Memory B cell (primary cell): ENCODE measurements around the gene ANK2.

ENCODE experiments used
- ATAC-seq: fragments of 150-1000 bp; cut with Tn5 transposase; 2 replicates; pipeline ENCODE4 v1.10.0; 2021; ENCODE audit warnings: low read depth, mild to moderate bottlenecking, moderate library complexity
- DNase-seq, 2 donors: peaks; one replicate each; pipeline ENCODE4 v3.0.0; 2022; ENCODE audit warnings: low spot score in 2 of 2
- H3K27ac Mint-ChIP-seq: one replicate; pipeline ENCODE4 v1.8.0; 2022; ENCODE audit warnings: mild to moderate bottlenecking, moderate library complexity, mixed read lengths
- H3K27me3 Mint-ChIP-seq: one replicate; pipeline ENCODE4 v1.8.0; 2022; ENCODE audit warnings: mixed read lengths
- H3K36me3 Mint-ChIP-seq: one replicate; pipeline ENCODE4 v1.8.0; 2022; ENCODE audit warnings: mild to moderate bottlenecking, mixed read lengths
- H3K4me1 Mint-ChIP-seq: one replicate; pipeline ENCODE4 v1.8.0; 2022; ENCODE audit warnings: mixed read lengths
- H3K4me3 Mint-ChIP-seq: one replicate; pipeline ENCODE4 v1.8.0; 2022; ENCODE audit warnings: mild to moderate bottlenecking, moderate library complexity, mixed read lengths
- H3K9me3 Mint-ChIP-seq: one replicate; pipeline ENCODE4 v1.8.0; 2022; ENCODE audit warnings: mixed read lengths

The ANK2 gene

DNA sequence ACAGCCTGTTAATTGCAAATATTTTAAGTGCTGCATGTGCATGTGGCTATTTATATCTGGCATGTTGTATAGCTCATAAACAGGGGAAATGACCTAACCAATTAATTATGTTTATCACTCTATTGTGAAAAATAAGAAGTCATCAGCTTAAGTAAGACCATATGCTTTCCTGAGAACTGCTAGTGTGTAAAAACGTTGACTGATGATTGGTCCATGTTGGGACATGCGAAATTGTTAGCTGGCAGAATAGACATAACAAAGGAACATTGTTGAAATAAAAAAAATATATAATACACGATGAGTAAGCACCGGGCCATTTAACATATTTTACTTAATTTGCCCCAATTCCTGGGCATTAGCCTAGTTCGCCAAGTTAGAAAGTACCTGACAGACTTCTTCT lies 207.5 kb downstream of the ANK2 start:
- ATAC-seq (no peak), DNase-seq (no peak)
- Mint-ChIP-seq H3K4me3 (no peak overlapping the region), H3K27me3 (no peaks in the 10 kb centered on the region), H3K27ac (no peak overlapping the region), H3K4me1 (no peaks in the 10 kb centered on the region), H3K9me3 (no peaks in the 10 kb centered on the region), H3K36me3 (no peaks in the 10 kb centered on the region)

DNA sequence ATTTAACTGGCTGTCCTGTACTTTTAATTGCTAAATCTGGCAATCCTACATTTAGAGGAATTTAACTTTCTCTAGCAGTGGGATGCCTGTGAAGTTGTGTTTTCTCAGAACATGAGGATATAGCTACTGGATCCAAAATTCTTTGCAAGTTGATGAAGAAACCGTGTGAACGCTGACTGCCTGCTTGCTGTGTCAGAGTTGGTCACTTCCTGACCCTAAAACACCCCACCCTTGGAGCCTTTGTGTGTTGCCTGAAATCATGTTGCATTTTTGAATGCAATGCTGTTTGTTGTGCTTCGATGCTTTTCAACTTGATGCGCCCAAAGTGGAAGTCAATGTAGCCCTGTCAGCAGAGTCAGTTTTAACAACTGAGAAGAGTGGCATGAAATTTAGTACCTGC lies 211.2 kb downstream of the ANK2 start:
- H3K36me3 Mint-ChIP-seq = no peaks in the 10 kb centered on the region
- H3K27me3 Mint-ChIP-seq = no peaks in the 10 kb centered on the region
- no peak for ATAC-seq
- no peak overlapping the region for H3K27ac Mint-ChIP-seq
- no peak overlapping the region for H3K4me3 Mint-ChIP-seq
- no peak for DNase-seq
- no peaks in the 10 kb centered on the region for H3K9me3 Mint-ChIP-seq
- no peaks in the 10 kb centered on the region for H3K4me1 Mint-ChIP-seq

DNA sequence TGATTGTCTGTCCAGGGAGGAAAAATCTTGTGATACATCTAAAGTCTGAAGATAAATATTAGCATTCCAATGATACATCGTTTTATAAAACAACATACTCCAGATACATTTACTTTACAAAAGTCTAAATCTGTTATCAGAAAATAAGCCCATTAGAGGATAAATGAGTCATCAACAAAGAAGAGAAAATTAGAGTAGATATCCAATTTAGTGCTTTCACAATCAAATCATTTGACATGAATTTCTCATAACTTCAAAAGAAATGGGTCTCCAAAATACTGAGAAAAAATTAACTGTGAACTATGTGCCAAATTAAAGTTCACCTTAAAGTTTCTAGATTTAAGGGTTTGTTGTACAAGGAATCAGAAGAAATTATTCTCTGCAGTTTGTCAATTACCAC lies 213.8 kb downstream of the ANK2 start:
- no peak for ATAC-seq
- H3K4me1 Mint-ChIP-seq = no peaks in the 10 kb centered on the region
- no peak overlapping the region for H3K4me3 Mint-ChIP-seq
- no peak for DNase-seq
- H3K36me3 Mint-ChIP-seq = no peaks in the 10 kb centered on the region
- H3K9me3 Mint-ChIP-seq = no peaks in the 10 kb centered on the region
- H3K27me3 Mint-ChIP-seq = no peaks in the 10 kb centered on the region
- no peak overlapping the region for H3K27ac Mint-ChIP-seq

DNA sequence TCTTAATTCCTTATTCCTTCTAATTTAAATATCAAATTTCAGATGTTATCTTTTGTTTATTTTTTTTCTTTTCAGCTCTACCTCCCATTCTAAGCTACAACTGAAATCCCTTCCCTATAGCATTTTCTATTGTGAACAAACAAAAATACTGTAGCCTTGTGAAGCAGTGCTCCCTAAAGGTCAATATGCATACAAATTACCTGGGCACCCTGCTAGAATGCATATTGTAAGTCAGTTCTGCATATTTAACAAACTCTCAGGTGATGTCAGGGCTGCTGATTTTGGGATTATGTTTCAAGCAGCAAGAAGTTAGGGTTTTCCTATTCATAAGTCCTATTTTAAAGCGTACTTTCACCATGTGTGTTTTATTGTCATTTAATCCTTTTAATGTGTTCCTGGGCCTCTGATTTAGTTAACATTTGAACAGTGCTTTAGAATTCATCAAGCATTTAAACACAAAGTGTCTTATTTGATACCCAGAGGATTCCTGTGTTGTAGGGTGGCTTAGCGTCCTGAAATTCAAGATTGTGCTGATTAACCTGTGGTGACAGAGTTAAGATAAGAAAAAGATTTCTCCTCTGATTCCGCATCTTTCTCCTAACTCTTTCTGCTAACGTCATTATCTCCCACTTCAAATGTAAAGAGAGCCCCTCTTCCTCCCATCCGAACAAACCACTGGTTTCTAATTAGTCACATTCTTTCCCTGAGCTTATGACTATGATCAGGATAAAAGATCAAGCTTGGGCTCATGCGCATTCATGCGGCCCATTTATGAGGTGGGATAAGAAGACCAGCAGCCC lies 221.3 kb downstream of the ANK2 start:
- H3K9me3 Mint-ChIP-seq = no peaks in the 10 kb centered on the region
- DNase-seq (no peak), ATAC-seq (no peak)
- no peak overlapping the region for H3K27ac Mint-ChIP-seq
- no peaks in the 10 kb centered on the region for H3K36me3 Mint-ChIP-seq
- no peaks in the 10 kb centered on the region for H3K4me1 Mint-ChIP-seq
- no peak overlapping the region for H3K4me3 Mint-ChIP-seq
- H3K27me3 Mint-ChIP-seq = no peaks in the 10 kb centered on the region

DNA sequence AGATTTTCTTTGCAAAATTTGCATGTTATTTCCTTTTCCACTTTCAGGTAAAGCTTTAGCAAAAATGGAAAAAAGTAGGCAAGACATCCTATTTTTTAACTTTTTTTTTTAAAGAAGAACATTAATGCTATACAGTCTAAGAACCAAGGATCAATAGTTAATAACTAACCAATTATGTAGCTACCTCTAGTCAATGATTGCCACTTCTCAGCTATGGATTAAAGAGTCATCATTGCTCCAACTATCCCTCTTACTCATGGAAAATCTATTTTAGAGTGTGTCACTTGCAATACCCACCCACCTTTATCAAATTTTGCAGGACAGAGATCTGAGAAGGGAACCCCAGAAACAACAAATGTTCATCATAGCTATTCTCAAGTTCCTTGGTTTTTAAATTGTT lies 223.1 kb downstream of the ANK2 start:
- no peaks in the 10 kb centered on the region for H3K27me3 Mint-ChIP-seq
- DNase-seq (no peak), ATAC-seq (no peak)
- H3K27ac Mint-ChIP-seq = no peak overlapping the region
- H3K4me3 Mint-ChIP-seq = no peak overlapping the region
- H3K4me1 Mint-ChIP-seq = no peaks in the 10 kb centered on the region
- H3K36me3 Mint-ChIP-seq = no peaks in the 10 kb centered on the region
- no peaks in the 10 kb centered on the region for H3K9me3 Mint-ChIP-seq

DNA sequence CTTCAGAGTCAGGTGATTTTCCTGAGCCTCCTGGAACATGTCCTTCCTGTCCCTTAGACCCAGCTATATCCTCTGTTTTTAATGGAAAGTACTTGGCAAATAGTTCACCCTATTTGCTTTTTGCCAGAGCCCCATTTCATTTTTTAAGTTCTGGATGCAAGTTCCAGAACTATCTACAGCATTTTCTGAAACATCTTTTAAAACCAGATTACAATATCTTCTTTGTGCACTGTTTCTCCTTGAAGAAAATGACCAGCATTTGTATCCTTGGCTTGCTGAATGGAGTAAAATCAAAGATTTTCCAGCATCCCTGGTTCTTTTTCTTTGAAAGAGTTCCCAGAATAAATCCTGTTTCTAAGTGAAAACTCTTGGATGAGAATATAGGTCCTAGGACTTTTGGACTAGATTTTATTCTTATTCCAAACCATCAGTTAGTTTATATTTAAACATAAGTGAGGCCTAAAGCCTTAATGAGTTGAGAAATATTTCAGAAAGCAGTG lies 224.3 kb downstream of the ANK2 start:
- H3K9me3 Mint-ChIP-seq = no peaks in the 10 kb centered on the region
- ATAC-seq (no peak), DNase-seq (no peak)
- no peaks in the 10 kb centered on the region for H3K27me3 Mint-ChIP-seq
- H3K27ac Mint-ChIP-seq = no peak overlapping the region
- H3K4me1 Mint-ChIP-seq = no peaks in the 10 kb centered on the region
- no peak overlapping the region for H3K4me3 Mint-ChIP-seq
- H3K36me3 Mint-ChIP-seq = no peaks in the 10 kb centered on the region

DNA sequence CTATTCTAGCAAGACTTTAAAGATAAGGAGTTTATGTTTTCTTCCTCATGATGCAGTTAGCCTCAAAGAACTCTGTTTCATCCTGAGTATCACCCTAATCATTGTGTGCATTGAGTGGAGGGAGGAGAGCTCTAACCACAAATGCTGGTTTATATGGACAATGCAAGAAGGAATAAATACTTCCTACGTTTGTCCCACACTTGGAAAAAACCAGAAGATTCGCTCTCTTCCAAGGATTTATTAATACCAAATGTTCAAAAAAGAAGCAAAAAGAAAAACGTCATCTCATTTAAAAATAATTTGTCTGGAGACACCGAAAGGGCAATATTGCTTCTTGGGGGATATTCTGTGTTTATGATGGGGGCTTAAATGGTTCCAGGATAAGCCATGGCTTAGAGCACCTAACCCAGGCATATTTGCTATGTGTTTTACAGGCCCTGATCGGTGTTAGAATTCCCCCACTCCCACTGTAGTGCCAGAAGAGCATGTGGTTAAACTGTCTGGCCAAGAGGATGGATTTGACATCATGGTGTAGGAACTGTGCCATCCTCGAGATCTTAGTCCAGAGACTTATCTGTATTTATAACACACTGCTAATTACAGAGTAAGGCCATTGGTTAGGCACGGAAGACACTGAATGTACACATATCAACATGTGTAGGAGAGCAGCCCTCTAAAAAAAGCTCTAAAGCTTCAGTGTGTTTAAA lies 227.2 kb downstream of the ANK2 start:
- Mint-ChIP-seq H3K27ac (no peak overlapping the region), H3K36me3 (no peaks in the 10 kb centered on the region), H3K4me1 (no peaks in the 10 kb centered on the region), H3K4me3 (no peak overlapping the region), H3K27me3 (no peaks in the 10 kb centered on the region), H3K9me3 (no peaks in the 10 kb centered on the region)
- DNase-seq = no peak
- no peak for ATAC-seq

DNA sequence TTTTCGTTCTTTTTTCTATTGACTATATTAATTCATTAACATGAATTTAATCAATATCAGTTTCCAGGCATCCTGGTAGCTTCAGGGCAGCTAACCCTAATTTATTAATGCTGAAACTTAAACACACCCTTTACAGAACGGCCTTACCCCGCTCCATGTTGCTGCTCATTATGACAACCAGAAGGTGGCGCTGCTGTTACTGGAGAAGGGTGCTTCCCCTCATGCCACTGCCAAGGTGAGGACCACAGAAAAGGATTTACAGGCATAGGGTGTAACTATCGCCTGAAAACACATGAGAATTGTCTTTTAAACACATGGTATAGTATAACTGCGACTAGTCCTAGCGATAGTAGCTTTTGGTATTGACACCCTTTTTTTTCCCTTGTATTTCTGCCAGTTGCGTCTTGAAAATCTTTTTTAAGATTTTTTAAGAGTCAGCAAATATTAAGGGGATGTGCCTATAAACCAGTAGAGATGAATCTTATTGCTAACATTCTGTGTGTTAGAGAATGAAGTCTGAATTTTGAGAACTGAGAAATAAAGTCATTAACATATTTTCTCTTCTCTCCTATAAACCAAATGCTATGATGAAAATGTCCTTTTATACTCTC lies 229.0 kb downstream of the ANK2 start:
- no peaks in the 10 kb centered on the region for H3K36me3 Mint-ChIP-seq
- DNase-seq (peak; percentile 22 to 26), ATAC-seq (peak; percentile 64)
- H3K27me3 Mint-ChIP-seq = no peaks in the 10 kb centered on the region
- no peak overlapping the region for H3K27ac Mint-ChIP-seq
- H3K4me3 Mint-ChIP-seq = no peak overlapping the region
- no peaks in the 10 kb centered on the region for H3K9me3 Mint-ChIP-seq
- H3K4me1 Mint-ChIP-seq = no peaks in the 10 kb centered on the region

DNA sequence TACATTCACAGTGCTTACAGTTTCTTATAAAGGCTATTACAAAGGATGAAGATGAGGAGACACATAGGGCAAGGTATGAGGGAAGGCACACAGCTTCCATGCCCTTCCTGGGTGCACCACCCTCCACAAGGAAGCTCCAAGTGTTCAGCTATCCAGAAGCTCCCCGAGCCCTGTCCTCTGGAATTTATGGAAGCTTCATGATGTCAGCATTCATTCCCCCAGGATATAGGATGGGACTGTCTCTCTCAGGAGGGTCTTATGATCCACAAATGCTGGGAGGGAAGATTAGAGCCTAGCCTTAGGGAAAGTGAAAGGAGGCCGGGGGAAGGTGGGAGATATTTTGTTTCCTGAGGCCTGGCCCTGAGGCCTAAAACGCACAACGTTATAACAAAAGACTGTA lies 236.0 kb downstream of the ANK2 start:
- ATAC-seq (no peak), DNase-seq (no peak)
- Mint-ChIP-seq H3K4me1 (no peaks in the 10 kb centered on the region), H3K36me3 (no peaks in the 10 kb centered on the region), H3K27me3 (no peaks in the 10 kb centered on the region), H3K4me3 (no peak overlapping the region), H3K27ac (no peak overlapping the region), H3K9me3 (no peaks in the 10 kb centered on the region)

DNA sequence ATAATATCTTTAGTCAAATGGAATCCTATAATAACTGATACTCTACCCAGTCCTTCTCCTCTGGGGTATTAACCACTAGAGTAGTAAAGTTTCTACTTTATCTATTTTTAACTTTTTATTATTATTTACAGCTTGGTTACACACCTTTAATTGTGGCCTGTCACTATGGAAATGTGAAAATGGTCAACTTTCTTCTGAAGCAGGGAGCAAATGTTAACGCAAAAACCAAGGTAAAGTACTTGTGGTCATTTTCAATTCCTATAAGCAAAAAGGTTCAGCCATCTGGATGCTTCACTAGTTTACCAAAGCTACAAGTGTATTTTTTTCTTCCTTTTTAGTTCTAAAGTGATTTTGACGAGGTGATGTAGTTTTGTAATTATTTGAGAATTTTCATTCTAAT lies 238.8 kb downstream of the ANK2 start:
- Mint-ChIP-seq H3K9me3 (no peaks in the 10 kb centered on the region), H3K36me3 (no peaks in the 10 kb centered on the region), H3K4me1 (no peaks in the 10 kb centered on the region), H3K4me3 (no peak overlapping the region), H3K27me3 (no peaks in the 10 kb centered on the region), H3K27ac (no peak overlapping the region)
- ATAC-seq = no peak
- DNase-seq = no peak

DNA sequence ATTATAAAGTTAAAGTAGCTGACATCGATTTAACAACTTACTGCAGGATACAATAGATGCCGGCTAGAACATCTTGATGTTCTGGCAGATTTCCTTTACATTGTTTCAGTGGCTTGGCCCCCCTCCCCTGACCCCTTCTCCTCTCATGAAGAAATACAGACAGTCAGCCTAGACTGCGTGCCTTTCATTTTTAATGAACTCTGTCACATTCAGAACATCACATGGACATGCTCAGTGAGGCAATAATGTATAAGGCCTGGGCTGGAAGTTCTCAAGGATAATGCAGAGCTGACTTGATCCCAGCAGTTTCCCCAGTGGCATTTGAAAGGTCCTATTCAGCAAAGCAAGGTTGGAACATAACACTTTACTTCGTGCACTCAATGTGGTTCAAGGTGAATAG lies 239.2 kb downstream of the ANK2 start:
- Mint-ChIP-seq H3K36me3 (no peaks in the 10 kb centered on the region), H3K4me3 (no peak overlapping the region), H3K27me3 (no peaks in the 10 kb centered on the region), H3K9me3 (no peaks in the 10 kb centered on the region), H3K4me1 (no peaks in the 10 kb centered on the region), H3K27ac (no peak overlapping the region)
- ATAC-seq = no peak
- no peak for DNase-seq

DNA sequence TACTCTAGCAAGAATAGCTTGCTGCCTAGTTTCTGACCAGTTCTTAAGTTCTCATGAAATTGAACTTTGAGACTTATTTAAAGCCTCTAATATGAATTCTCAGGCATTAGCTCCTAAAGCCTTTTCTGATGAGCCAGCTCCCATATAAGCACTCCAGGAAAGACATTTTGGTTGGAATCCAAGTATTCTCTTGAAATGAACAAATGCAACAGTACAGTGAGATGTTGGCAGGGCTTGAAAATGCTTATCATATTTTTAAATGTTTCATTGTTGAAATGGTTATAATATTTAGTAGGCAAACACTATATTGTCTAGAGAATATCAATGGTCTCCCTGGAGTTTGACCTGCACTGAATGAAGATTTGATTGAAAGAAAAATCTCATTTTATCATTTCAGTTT lies 240.3 kb downstream of the ANK2 start:
- H3K9me3 Mint-ChIP-seq = no peaks in the 10 kb centered on the region

DNA sequence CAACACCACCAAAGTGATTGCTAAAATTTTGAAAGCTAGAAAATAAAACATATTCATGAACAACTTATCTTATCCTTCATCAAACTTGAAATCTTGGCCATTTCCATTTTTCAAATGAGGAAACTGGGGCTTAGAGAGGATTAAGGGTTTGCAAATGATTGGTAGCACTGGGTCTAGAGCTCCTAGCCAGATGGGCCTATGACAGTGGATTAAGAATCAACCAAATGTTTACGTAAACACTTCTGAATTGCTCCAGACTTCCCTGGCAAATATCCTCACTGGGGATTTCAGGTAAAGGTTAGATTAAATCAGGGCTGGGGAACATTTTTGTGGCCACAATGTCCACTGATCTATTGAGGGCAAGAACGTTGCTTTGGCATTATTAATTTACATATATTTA lies 241.2 kb downstream of the ANK2 start:
- Mint-ChIP-seq H3K9me3 (no peaks in the 10 kb centered on the region), H3K27ac (no peak overlapping the region), H3K4me3 (no peak overlapping the region), H3K36me3 (no peaks in the 10 kb centered on the region), H3K27me3 (no peaks in the 10 kb centered on the region), H3K4me1 (no peaks in the 10 kb centered on the region)
- DNase-seq (no peak), ATAC-seq (no peak)

More for the DNA sequence above, 240.3 kb downstream of the ANK2 start:
- no peaks in the 10 kb centered on the region for H3K36me3 Mint-ChIP-seq
- no peaks in the 10 kb centered on the region for H3K27me3 Mint-ChIP-seq
- no peak overlapping the region for H3K4me3 Mint-ChIP-seq
- ATAC-seq (no peak), DNase-seq (no peak)
- H3K27ac Mint-ChIP-seq = no peak overlapping the region
- no peaks in the 10 kb centered on the region for H3K4me1 Mint-ChIP-seq

DNA sequence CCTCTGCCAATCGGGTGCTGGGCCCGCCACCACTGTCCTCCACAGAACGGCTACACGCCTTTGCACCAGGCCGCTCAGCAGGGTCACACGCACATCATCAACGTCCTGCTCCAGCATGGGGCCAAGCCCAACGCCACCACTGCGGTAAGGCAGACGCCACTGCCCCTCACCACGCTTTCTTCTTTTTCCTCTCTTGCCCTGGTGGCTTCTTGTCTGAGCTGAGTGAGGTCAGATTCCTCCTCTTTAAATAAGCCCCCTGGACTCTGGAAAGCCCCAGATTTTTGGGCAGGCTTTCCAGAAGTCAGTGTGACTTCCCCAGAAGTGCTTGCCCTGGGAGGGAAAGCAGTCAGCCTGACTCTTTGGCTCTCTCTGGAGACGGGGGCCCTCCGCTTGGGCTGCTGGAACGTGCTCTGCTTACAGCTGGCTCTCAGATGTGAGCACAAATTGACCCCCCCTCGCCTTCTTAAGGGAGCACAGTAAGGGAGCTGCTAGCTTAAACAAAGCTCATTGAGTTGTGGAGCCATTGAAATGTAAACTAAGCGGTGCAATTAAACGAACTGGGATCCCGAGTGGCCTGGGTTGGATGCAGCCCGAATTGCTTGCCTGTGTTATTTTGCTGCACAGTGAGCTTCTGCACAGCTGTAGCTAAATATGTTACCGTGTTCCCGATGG lies 243.1 kb downstream of the ANK2 start:
- Mint-ChIP-seq H3K27ac (no peak overlapping the region), H3K4me1 (no peaks in the 10 kb centered on the region), H3K4me3 (no peak overlapping the region), H3K9me3 (no peaks in the 10 kb centered on the region), H3K27me3 (no peaks in the 10 kb centered on the region), H3K36me3 (no peaks in the 10 kb centered on the region)
- ATAC-seq (no peak), DNase-seq (no peak)
